Peyer's patch (tissue), 4 donors: ENCODE data around the gene EEF2K. TPM values are rescaled to one million over a fixed set of nuclear protein-coding genes. Genes with fewer than 3 reads are reported as not detected.

ENCODE experiments used
- DNase-seq, 3 donors: peaks; one replicate each; pipeline ENCODE4 v3.0.0-alpha.2; 2017 to 2019
- H3K27ac ChIP-seq, 4 donors: fragments of 200-600 bp; sonication (generic); one replicate each; pipeline ENCODE4 v1.5.1; 2016 to 2019
- H3K27me3 ChIP-seq, 2 donors: fragments of 200-600 bp; sonication (generic); one replicate each; pipeline ENCODE4 v1.5.1; 2019
- H3K36me3 ChIP-seq, 3 donors: fragments of 200-600 bp; sonication (generic); one replicate each; pipeline ENCODE4 v1.5.1; 2016 to 2019
- H3K4me1 ChIP-seq, 4 donors: fragments of 200-600 bp; sonication (generic); one replicate each; pipeline ENCODE4 v1.5.1; 2016 to 2019
- H3K4me3 ChIP-seq, 4 donors: fragments of 200-600 bp; sonication (generic); 1 replicate in 3 of 4; 2 replicates in 1 of 4; pipeline ENCODE4 v1.5.1; 2016 to 2019; ENCODE audit warnings: mild to moderate bottlenecking in 1 of 4
- H3K9me3 ChIP-seq, 4 donors: fragments of 200-600 bp; sonication (generic); one replicate each; pipeline ENCODE4 v1.5.1; 2016 to 2019; ENCODE audit warnings: mild to moderate bottlenecking in 1 of 4
- POLR2A ChIP-seq, 2 donors: fragments of 450-650 bp; IDR thresholded peaks; one replicate each; pipeline ENCODE4 v1.5.1; 2017; ENCODE audit warnings: antibody characterized with exemption in 2 of 2, mild to moderate bottlenecking in 2 of 2, moderate library complexity in 2 of 2
- total RNA-seq, 4 donors: library from RNA; depleted of rRNA; stranded (reverse); fragments of >200 nt; gene quantifications; one replicate each; pipeline ENCODE4 v1.1.0, GENCODE V29; 2016
- TF ChIP-seq, protein P1 (sequence below), 6 experiments: fragments of 450-650 bp in 4 of 6; fragments of 200-600 bp in 2 of 6; sonication (generic) in 1 of 6; IDR thresholded peaks; one replicate each; pipeline ENCODE4 v1.5.1; 2017 to 2019; ENCODE audit warnings: antibody characterized with exemption in 6 of 6, mild to moderate bottlenecking in 3 of 6, moderate library complexity in 1 of 6

The EEF2K gene
- total RNA-seq, 4 donors from 2014 or later: 26.9 to 46.4 (median 36.1) TPM

DNA sequence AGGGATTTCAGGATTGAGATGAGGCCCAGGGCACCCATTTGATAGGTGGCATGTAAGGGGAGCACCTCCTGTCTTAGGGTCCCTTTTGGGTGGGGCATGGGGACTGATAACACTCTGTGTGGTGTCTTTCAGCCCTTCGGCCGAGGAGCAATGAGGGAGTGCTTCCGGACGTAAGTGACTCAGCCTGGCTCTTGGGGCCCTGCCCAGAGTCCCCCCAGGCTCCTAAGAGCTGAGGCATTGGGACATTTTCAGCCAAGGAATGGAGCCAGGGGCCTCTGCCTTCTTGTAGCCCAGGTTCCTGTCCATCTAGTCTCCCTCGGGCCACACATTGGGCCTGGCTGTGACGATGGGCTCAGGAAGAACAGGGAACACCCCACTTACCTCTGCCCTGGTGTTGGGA, 44.4 kb downstream of the EEF2K start:
- no peak overlapping the region for H3K27ac ChIP-seq
- no peaks in the 10 kb centered on the region for H3K4me1 ChIP-seq
- TF ChIP-seq POLR2A (IDR thresholded peaks at IDR 0.05): no peak
- TF ChIP-seq, protein P1, sequence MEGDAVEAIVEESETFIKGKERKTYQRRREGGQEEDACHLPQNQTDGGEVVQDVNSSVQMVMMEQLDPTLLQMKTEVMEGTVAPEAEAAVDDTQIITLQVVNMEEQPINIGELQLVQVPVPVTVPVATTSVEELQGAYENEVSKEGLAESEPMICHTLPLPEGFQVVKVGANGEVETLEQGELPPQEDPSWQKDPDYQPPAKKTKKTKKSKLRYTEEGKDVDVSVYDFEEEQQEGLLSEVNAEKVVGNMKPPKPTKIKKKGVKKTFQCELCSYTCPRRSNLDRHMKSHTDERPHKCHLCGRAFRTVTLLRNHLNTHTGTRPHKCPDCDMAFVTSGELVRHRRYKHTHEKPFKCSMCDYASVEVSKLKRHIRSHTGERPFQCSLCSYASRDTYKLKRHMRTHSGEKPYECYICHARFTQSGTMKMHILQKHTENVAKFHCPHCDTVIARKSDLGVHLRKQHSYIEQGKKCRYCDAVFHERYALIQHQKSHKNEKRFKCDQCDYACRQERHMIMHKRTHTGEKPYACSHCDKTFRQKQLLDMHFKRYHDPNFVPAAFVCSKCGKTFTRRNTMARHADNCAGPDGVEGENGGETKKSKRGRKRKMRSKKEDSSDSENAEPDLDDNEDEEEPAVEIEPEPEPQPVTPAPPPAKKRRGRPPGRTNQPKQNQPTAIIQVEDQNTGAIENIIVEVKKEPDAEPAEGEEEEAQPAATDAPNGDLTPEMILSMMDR (IDR thresholded peaks at IDR 0.05): no peak
- H3K36me3 ChIP-seq: peaks cover 0 to 66% (median 0%) of the 10 kb centered on the region in 3 donors
- H3K9me3 ChIP-seq: no peaks in the 10 kb centered on the region
- no peak overlapping the region for H3K4me3 ChIP-seq
- no peaks in the 10 kb centered on the region for H3K27me3 ChIP-seq
- no peak for DNase-seq

DNA sequence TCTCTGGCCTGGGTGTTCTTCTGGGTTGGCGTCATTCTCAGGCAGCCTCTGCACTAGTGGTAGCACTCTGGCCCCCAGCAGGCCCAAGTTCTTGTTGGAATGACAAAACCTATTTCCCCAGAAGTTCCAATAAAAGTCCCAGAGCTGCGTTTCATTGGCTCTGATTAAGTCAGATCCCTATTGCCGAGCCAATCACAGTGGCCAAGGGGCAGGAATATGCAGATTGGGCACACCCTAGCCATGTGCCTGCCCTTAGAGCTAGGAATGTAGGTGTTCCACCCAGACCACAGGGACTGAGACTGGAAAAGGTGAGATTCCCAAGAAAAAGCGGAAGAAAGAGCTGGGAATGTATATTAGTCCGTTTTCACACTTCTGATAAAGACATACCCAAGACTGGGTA, 46.2 kb downstream of the EEF2K start:
- no peaks in the 10 kb centered on the region for H3K9me3 ChIP-seq
- no peaks in the 10 kb centered on the region for H3K4me1 ChIP-seq
- H3K27me3 ChIP-seq: no peaks in the 10 kb centered on the region
- DNase-seq: no peak
- no peak overlapping the region for H3K4me3 ChIP-seq
- H3K27ac ChIP-seq: no peak overlapping the region
- H3K36me3 ChIP-seq: peaks cover 0 to 76% (median 0%) of the 10 kb centered on the region in 3 donors
- TF ChIP-seq POLR2A (IDR thresholded peaks at IDR 0.05): no peak
- TF ChIP-seq, protein P1 (IDR thresholded peaks at IDR 0.05): no peak

DNA sequence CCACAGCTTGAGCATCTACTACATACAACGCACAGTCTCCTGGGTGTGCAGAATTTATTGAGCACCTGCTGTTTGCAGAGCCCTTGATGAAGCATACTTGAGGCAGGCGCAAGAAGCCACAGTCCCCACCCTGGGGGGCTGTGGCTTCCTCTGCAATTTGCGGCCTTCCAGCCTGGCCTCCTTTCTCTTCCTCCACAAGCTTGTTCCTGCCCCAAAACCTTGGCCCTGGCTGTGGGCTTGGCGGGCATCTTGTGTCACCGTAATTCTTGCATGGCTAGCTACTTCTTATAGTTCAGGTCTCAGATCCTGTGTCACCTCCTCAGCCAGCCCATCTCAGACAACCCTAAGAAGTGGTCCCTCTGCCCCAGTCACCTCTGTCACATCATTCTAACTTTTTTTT, 47.2 kb downstream of the EEF2K start:
- TF ChIP-seq, protein P1 (IDR thresholded peaks at IDR 0.05): no peak
- TF ChIP-seq POLR2A (IDR thresholded peaks at IDR 0.05): no peak
- Histone ChIP-seq H3K4me3 (no peak overlapping the region), H3K9me3 (no peaks in the 10 kb centered on the region), H3K36me3 (peaks cover 0 to 84% (median 0%) of the 10 kb centered on the region in 3 donors), H3K4me1 (no peaks in the 10 kb centered on the region), H3K27me3 (no peaks in the 10 kb centered on the region), H3K27ac (no peak overlapping the region)
- DNase-seq: no peak

DNA sequence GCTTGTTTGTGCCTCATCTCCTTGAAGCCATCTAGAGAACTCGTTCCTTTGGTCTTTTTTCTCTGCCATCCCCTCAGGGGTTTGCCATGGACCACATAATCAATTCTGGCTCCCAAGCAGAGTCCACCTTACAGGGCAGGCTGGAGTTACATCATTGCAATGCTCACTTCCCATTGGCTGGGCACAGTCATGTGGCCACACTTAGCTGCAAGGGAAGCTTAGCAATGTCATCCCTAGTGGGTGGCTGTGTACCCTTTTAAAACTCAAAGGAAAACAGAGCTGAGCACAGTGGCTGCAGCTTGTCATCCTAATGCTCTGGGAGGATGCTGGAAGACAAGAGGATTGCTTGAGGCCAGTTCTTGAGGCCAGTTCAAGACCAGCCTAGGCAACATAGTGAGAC, 49.3 kb downstream of the EEF2K start:
- peaks cover 0 to 100% (median 3%) of the 10 kb centered on the region in 3 donors for H3K36me3 ChIP-seq
- DNase-seq: no peak

DNA sequence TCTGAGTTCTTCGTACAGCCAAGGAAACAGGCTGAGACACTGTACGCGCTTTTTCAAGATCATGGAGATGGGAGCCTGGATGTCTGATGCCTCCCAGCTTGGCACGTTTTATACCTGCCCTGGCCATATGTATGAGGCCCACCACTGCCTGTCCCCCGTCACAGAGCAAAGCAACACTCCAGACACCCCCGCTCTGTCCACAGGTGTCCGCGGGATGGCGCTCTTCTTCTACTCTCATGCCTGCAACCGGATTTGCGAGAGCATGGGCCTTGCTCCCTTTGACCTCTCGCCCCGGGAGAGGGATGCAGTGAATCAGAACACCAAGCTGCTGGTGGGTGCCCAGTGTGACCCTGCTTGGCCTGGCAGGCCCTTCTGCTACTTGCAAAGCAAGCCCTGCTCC, 51.4 kb downstream of the EEF2K start:
- Histone ChIP-seq H3K27ac (no peak overlapping the region), H3K4me3 (no peak overlapping the region), H3K4me1 (no peaks in the 10 kb centered on the region), H3K9me3 (no peaks in the 10 kb centered on the region), H3K36me3 (peaks cover 0 to 98% (median 5%) of the 10 kb centered on the region in 3 donors), H3K27me3 (no peaks in the 10 kb centered on the region)
- no peak for DNase-seq
- TF ChIP-seq, protein P1 (IDR thresholded peaks at IDR 0.05): no peak
- no peak for TF ChIP-seq POLR2A (IDR thresholded peaks at IDR 0.05)

More for the DNA sequence above, 49.3 kb downstream of the EEF2K start:
- Histone ChIP-seq H3K27ac (no peak overlapping the region), H3K27me3 (no peaks in the 10 kb centered on the region), H3K4me1 (no peaks in the 10 kb centered on the region), H3K4me3 (no peak overlapping the region), H3K9me3 (no peaks in the 10 kb centered on the region)
- no peak for TF ChIP-seq POLR2A (IDR thresholded peaks at IDR 0.05)

DNA sequence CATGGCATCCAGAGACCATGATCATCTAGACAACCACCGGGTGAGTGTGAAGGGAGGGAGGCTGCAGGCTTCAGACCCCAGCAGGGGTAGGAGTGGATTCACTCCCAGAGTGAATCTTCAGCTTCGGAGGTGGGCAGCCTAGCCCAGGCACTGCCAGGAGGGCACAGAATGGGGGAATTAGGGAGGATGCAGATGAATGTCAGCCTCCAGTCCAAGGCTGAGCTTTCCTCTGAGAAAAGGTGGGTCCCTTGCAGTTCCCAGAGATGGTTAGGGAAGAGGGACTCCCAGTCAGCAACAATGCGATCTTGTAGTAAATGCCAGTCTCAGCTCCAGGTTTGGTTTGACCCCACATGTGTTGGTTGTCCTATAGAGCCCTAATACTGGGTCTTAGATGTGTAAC, 54.4 kb downstream of the EEF2K start:
- TF ChIP-seq, protein P1 (IDR thresholded peaks at IDR 0.05): no peak
- TF ChIP-seq POLR2A (IDR thresholded peaks at IDR 0.05): no peak
- DNase-seq: no peak
- H3K27me3 ChIP-seq: no peaks in the 10 kb centered on the region
- no peak overlapping the region for H3K4me3 ChIP-seq
- H3K27ac ChIP-seq: no peak overlapping the region
- no peaks in the 10 kb centered on the region for H3K4me1 ChIP-seq
- peaks cover 0 to 87% (median 5%) of the 10 kb centered on the region in 3 donors for H3K36me3 ChIP-seq
- no peaks in the 10 kb centered on the region for H3K9me3 ChIP-seq
